NB4 (cell line): ENCODE results near the gene SOBP.

Experiments
- POLR2A ChIP-seq: IDR thresholded peaks from 2 replicates; pipeline ENCODE4 v1.6.1; 2011; ENCODE audit warnings: mild to moderate bottlenecking; ENCODE audit not compliant: insufficient read length; ENCODE audit errors: extremely low read depth
- TF ChIP-seq, protein P1 (sequence below): IDR thresholded peaks from one replicate; pipeline ENCODE4 v1.5.1; 2012; ENCODE audit warnings: low read depth, low read length

DNA sequence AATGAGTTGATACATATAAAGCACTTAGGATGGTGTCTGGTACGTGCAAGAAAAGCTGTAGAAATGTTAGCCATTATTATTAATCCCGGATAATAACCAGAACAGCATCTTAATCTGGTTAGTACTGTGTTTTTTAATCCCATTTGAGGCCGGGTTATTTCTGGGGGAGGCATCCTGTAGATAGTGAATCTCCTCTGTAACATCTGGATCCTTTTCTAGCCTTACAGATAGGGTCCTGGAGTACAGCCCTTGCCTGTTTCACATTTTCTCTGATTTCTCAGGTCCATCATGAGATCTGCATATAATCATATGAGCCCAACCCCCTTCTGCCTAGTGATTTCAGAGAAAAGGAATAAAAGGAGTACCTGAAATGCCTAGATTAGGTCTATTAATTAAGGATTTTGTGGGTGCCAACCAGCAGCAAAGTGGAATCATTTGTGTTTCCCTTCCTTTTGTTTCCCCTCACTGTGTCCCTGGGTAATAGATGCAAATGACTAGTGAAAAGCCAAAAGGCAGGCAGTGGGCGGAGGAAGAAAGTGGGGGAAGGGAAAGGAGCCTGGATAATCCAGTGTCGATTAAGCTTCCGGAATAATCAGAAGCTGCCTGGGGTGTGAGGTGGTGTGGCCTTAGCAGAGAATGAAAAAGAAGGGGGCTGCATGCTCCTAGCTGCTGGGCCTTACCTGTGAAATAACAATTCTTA lies 88.9 kb downstream of the SOBP start:
- TF ChIP-seq, protein P1, sequence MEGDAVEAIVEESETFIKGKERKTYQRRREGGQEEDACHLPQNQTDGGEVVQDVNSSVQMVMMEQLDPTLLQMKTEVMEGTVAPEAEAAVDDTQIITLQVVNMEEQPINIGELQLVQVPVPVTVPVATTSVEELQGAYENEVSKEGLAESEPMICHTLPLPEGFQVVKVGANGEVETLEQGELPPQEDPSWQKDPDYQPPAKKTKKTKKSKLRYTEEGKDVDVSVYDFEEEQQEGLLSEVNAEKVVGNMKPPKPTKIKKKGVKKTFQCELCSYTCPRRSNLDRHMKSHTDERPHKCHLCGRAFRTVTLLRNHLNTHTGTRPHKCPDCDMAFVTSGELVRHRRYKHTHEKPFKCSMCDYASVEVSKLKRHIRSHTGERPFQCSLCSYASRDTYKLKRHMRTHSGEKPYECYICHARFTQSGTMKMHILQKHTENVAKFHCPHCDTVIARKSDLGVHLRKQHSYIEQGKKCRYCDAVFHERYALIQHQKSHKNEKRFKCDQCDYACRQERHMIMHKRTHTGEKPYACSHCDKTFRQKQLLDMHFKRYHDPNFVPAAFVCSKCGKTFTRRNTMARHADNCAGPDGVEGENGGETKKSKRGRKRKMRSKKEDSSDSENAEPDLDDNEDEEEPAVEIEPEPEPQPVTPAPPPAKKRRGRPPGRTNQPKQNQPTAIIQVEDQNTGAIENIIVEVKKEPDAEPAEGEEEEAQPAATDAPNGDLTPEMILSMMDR = no peak
- TF ChIP-seq POLR2A = no peak
